Naive B cell (primary cell): ENCODE results near the gene C6orf136. TPM values are rescaled to one million over a fixed set of nuclear protein-coding genes. Genes with fewer than 3 reads are reported as not detected.
A peak's percentile ranks its signal among the peaks of the same experiment; 100 is the strongest.

ENCODE experiments used
- ATAC-seq, 2 donors: fragments of 150-1000 bp; cut with Tn5 transposase; 2 replicates each; pipeline ENCODE4 v1.10.0; 2021; ENCODE audit warnings: low read depth in 2 of 2, mild to moderate bottlenecking in 2 of 2, moderate library complexity in 2 of 2
- DNase-seq: peaks from one replicate; pipeline ENCODE4 v3.0.0; 2022
- H3K27ac Mint-ChIP-seq, 6 donors: one replicate each; pipeline ENCODE4 v1.8.0; 2020 to 2022; ENCODE audit warnings: mild to moderate bottlenecking in 6 of 6, mixed read lengths in 6 of 6, moderate library complexity in 5 of 6, inconsistent platforms in 2 of 6
- H3K27me3 Mint-ChIP-seq, 3 donors: one replicate each; pipeline ENCODE4 v1.8.0; 2021 to 2022; ENCODE audit warnings: mixed read lengths in 3 of 3, mild to moderate bottlenecking in 1 of 3
- H3K36me3 Mint-ChIP-seq, 2 donors: one replicate each; pipeline ENCODE4 v1.8.0; 2020 to 2022; ENCODE audit warnings: mixed read lengths in 2 of 2, inconsistent platforms in 1 of 2, mild to moderate bottlenecking in 1 of 2
- H3K4me1 Mint-ChIP-seq, 3 donors: one replicate each; pipeline ENCODE4 v1.8.0; 2020 to 2022; ENCODE audit warnings: mixed read lengths in 3 of 3, inconsistent platforms in 1 of 3, mild to moderate bottlenecking in 1 of 3, moderate library complexity in 1 of 3
- H3K4me3 Mint-ChIP-seq, 8 donors: one replicate each; pipeline ENCODE4 v1.8.0; 2020 to 2022; ENCODE audit warnings: mild to moderate bottlenecking in 8 of 8, mixed read lengths in 8 of 8, moderate library complexity in 8 of 8, inconsistent platforms in 2 of 8
- H3K9me3 Mint-ChIP-seq, 7 donors: one replicate each; pipeline ENCODE4 v1.8.0; 2020 to 2022; ENCODE audit warnings: mixed read lengths in 7 of 7, mild to moderate bottlenecking in 5 of 7, inconsistent platforms in 2 of 7, moderate library complexity in 1 of 7
- polyA plus RNA-seq, 6 donors: library from polyadenylated mRNA; unstranded; fragments of 300-500 nt; fragmentation: Illumina TruSeq; gene quantifications; one replicate each; pipeline ENCODE4 v1.2.3, GENCODE V29; 2021; ENCODE audit warnings: low read depth in 6 of 6

The C6orf136 gene
- polyA plus RNA-seq, 6 donors from 2014 or later, result 8.1 to 15.5 (median 12.2) TPM

DNA sequence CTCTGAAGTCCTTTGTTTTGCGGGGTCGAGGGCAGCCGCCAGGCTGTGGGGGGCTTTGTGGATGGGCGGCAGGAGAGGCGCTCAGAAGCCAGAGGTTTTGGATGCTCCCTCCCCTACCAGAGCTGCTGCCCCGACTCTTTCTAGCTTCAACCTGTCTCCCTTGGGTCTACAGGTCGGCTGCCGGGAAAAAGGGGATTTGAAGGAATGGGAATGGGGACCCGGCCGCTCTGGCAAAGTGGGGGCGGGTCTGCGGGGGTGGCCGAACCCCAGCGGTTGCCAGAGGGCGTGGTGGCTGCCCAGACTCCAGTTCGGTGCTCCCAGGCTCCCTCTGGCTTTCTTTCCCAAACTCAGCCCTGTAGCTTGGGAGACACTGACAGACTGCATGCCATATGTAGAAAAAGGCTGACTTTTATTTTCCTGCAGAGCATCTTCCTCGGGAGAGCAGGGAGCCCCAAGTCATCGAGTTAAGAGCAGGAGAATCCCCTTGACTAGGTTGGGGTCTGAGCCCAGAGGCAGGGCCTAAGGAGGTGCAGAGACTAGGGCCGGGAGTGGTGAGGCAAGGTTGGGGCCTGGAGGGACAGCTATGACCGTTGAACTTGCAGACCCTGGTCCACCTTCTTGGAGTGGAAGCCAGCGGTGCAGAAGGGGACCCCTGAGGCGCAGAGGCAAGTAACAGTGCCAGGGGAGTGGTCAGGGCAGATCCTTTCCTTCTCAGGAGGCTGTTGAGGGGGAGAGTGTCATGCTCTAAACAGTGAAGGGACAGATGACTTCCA is 40.9 kb downstream of the C6orf136 start:
- no peaks in the 10 kb centered on the region for H3K27me3 Mint-ChIP-seq

GRCh38 chr6:30688569-30688968 is 41.6 kb downstream of the C6orf136 start:
- Mint-ChIP-seq H3K27me3 (no peaks in the 10 kb centered on the region), H3K4me3 (peak overlapping the region; percentile 93 to 100 (median 98)), H3K9me3 (peaks cover 0 to 2% (median 0%) of the 10 kb centered on the region in 7 donors), H3K36me3 (peaks cover 0 to 30% of the 10 kb centered on the region in 2 donors), H3K4me1 (peaks cover 49 to 72% (median 56%) of the 10 kb centered on the region in 3 donors), H3K27ac (peak overlapping the region; percentile 73 to 98 (median 95))
- peak; percentile 57 for DNase-seq
- peak; percentile 44 to 45 for ATAC-seq

More for the DNA sequence above, 40.9 kb downstream of the C6orf136 start:
- ATAC-seq (no peak), DNase-seq (no peak)
- H3K4me1 Mint-ChIP-seq, result peaks cover 52 to 79% (median 59%) of the 10 kb centered on the region in 3 donors
- H3K27ac Mint-ChIP-seq, result peak overlapping the region; percentile 91 to 98 (median 95)
- peak overlapping the region; percentile 93 to 100 (median 98) for H3K4me3 Mint-ChIP-seq
- H3K36me3 Mint-ChIP-seq, result peaks cover 0 to 37% of the 10 kb centered on the region in 2 donors
- peaks cover 0 to 2% (median 0%) of the 10 kb centered on the region in 7 donors for H3K9me3 Mint-ChIP-seq

- peaks cover 49 to 65% (median 56%) of the 10 kb centered on the region in 3 donors for H3K4me1 Mint-ChIP-seq
- no peaks in the 10 kb centered on the region for H3K27me3 Mint-ChIP-seq
- peak overlapping the region; percentile 32 to 98 (median 95) for H3K27ac Mint-ChIP-seq
- peaks cover 0 to 2% (median 0%) of the 10 kb centered on the region in 7 donors for H3K9me3 Mint-ChIP-seq
- H3K4me3 Mint-ChIP-seq, result peak overlapping the region; percentile 93 to 100 (median 98)
- DNase-seq, result no peak
- no peak for ATAC-seq
- H3K36me3 Mint-ChIP-seq, result peaks cover 0 to 23% of the 10 kb centered on the region in 2 donors
Observed at GRCh38 chr6:30689022-30689865, 42.3 kb downstream of the C6orf136 start.

DNA sequence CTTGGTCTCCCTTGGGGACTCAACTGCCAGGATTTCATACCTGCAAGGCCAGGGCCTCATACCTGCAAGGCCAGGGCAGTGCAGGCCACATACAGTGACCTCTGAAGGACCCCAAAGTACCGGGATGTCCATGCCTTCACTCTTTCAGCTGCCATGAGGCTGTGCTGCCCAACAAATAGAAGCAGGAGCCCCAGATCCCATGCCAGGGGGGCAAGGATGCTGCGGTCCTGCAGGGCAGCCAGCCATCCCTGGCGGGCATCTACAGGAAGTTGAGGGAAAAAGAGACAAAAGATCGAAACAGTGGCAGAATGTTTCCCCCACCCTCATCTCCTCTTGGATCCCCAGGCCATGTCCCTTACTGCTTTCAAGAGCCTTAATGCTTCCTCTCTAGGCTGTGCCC is 43.1 kb downstream of the C6orf136 start:
- no peak for DNase-seq
- peaks cover 49 to 60% (median 53%) of the 10 kb centered on the region in 3 donors for H3K4me1 Mint-ChIP-seq

DNA sequence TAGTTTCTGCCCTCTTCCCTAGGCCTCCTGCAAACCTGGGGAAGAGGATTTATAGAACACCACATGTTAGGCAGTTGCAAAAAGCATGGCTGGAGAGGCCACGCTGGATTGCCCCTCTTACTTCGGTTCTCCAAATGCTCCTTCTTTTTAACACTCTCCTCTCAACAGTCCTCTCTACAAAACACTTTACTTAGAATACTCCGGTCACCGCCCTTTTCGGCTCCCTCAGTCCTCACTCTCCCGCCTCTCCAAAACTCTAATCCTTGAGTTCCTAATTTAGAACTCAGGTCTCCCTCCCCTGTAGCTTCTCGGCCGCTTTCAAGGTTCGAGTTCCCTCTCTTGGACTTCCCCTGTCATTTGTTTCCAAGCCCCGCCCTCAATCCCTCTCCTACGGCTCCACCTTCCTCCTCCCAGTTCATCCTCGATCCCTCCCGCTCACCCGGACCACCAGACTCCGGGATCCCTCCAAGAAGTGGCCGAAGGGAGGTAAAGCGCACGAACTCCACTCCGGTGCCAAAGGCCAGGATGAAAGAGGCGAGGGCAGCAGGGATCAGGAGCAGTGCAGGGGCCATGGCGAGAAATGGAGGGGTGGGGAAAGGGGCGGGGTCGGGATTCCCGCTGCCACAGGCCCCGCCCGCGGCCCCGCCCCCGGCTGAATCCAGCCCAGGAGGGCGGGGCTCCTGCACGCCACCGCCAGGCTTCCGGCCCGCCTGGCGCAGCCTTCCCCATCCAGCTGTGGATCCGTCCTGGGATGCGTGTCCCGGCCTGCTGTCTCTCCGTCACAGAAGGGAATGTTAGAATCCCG is 43.7 kb downstream of the C6orf136 start, which contains the start of gene NRM:
Gene NRM (minus strand): TSS at position 582 of the 805 bp plus-strand sequence. CDS start 10 bp downstream, at position 572.
- ATAC-seq (peak in 1 of 2 donors; percentile 6), DNase-seq (peak; percentile 53)
- H3K27me3 Mint-ChIP-seq, result no peaks in the 10 kb centered on the region
- H3K27ac Mint-ChIP-seq, result peak within 1 kb of the TSS; percentile 87 to 98 (median 90)
- peaks cover 46 to 54% (median 49%) of the 10 kb centered on the region in 3 donors for H3K4me1 Mint-ChIP-seq
- peaks cover 0 to 10% of the 10 kb centered on the region in 2 donors for H3K36me3 Mint-ChIP-seq
- peak within 1 kb of the TSS; percentile 93 to 100 (median 98) for H3K4me3 Mint-ChIP-seq
- no peaks in the 10 kb centered on the region for H3K9me3 Mint-ChIP-seq

More for the DNA sequence above, 43.1 kb downstream of the C6orf136 start:
- Mint-ChIP-seq H3K27me3 (no peaks in the 10 kb centered on the region), H3K4me3 (peak overlapping the region; percentile 93 to 100 (median 98)), H3K9me3 (peaks cover 0 to 2% (median 0%) of the 10 kb centered on the region in 7 donors), H3K36me3 (peaks cover 0 to 16% of the 10 kb centered on the region in 2 donors), H3K27ac (peak overlapping the region; percentile 32 to 98 (median 90))
- no peak for ATAC-seq

DNA sequence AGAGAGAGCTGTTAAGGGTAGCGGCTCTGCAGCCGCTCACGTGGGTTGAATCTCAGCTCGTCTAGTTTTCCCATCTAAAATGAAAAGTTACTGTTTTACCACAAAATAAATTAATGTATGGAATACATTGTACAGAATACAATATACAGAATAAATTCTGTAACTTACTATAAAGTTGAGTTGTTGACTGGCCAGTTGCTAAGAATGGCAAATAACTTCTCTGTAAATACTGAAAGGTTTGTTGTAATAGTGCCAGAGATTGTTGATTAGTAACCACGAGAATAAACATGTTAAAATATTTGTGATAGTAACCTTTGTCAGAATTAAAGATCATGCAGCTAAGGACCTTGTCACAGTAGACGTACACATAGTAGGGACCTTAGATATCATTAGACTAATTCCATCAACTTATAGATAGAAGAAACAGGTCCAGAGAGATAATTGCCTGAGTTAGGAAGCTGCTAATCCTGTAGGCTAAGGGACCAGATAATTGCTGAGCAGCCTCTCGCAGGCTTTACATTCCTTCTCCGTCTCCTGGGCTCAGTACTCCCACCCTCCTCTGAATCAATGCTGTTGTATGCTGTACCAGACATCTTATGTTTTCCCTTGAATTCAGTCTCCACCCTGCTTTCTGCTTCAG is 44.4 kb downstream of the C6orf136 start:
- H3K36me3 Mint-ChIP-seq, result peaks cover 0 to 3% of the 10 kb centered on the region in 2 donors
- H3K27me3 Mint-ChIP-seq, result no peaks in the 10 kb centered on the region
- peaks cover 45 to 49% (median 46%) of the 10 kb centered on the region in 3 donors for H3K4me1 Mint-ChIP-seq
- no peaks in the 10 kb centered on the region for H3K9me3 Mint-ChIP-seq
- peak overlapping the region; percentile 90 to 100 (median 96) for H3K4me3 Mint-ChIP-seq
- DNase-seq, result no peak
- no peak for ATAC-seq
- H3K27ac Mint-ChIP-seq, result peak overlapping the region in 5 of 6 donors; percentile 29 to 95 (median 72)

GRCh38 chr6:30696432-30696831 is 49.5 kb downstream of the C6orf136 start:
- no peaks in the 10 kb centered on the region for H3K9me3 Mint-ChIP-seq
- DNase-seq (no peak), ATAC-seq (no peak)
- peak overlapping the region in 1 of 6 donors; percentile 44 for H3K27ac Mint-ChIP-seq
- H3K36me3 Mint-ChIP-seq, result no peaks in the 10 kb centered on the region
- peaks cover 5 to 8% (median 8%) of the 10 kb centered on the region in 3 donors for H3K4me1 Mint-ChIP-seq
- no peak overlapping the region for H3K4me3 Mint-ChIP-seq
- H3K27me3 Mint-ChIP-seq, result no peaks in the 10 kb centered on the region

DNA sequence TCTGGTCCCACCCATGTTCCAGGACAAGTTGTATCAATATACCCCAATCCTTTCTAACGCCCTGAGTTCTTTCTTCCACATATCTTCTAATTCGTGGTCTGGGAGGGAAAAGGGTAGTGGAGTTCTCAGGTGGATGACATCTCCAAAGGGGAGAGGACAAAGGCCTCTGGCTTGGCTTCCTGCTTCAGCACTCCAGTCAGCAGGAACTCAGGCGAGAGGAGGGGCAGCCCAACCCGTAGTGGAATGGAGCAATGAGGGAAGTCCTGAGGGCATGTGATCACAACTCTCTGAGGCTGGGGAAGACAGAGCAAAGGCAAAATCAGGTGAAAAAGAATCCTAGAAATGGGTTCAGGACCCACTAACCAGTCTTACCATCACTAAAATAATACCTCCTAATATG is 53.4 kb downstream of the C6orf136 start:
- no peak overlapping the region for H3K4me3 Mint-ChIP-seq
- H3K36me3 Mint-ChIP-seq, result peaks cover 11 to 31% of the 10 kb centered on the region in 2 donors
- H3K27me3 Mint-ChIP-seq, result no peaks in the 10 kb centered on the region
- no peak overlapping the region for H3K27ac Mint-ChIP-seq
- ATAC-seq (no peak), DNase-seq (no peak)
- no peaks in the 10 kb centered on the region for H3K9me3 Mint-ChIP-seq
- peaks cover 6 to 11% (median 9%) of the 10 kb centered on the region in 3 donors for H3K4me1 Mint-ChIP-seq

Other genes with a start within 250 kb of the C6orf136 start
- 1,000 to 10,000 TPM; 2,024 to 3,192 (median 2,301) TPM for gene HLA-E, start 157.6 kb upstream of the C6orf136 start, polyA plus RNA-seq
- gene GNL1, start 90.6 kb upstream of the C6orf136 start, polyA plus RNA-seq, result 10 to 100 TPM; 23.8 to 47.4 (median 36.8) TPM
- 10 to 100 TPM in 4 of 6 donors, 1 to 10 TPM in 2; 8.1 to 14.2 (median 11.2) TPM for gene PRR3, start 89.8 kb upstream of the C6orf136 start, polyA plus RNA-seq
- 10 to 100 TPM; 11.5 to 31.0 (median 19.3) TPM for gene ABCF1, start 75.7 kb upstream of the C6orf136 start, polyA plus RNA-seq
- gene PPP1R10, start 29.9 kb upstream of the C6orf136 start, polyA plus RNA-seq, result 10 to 100 TPM in 5 of 6 donors, 1 to 10 TPM in 1; 7.8 to 27.9 (median 25.9) TPM
- gene MRPS18B, start 29.3 kb upstream of the C6orf136 start, polyA plus RNA-seq, result 100 to 1,000 TPM; 101 to 221 (median 142) TPM
- 1 to 10 TPM in 5 of 6 donors, under 1 TPM in 1; 0.79 to 4.1 (median 2.0) TPM for gene ATAT1, start 20.3 kb upstream of the C6orf136 start, polyA plus RNA-seq
- gene DHX16, start 25.9 kb downstream of the C6orf136 start, polyA plus RNA-seq, result 10 to 100 TPM in 5 of 6 donors, 1 to 10 TPM in 1; 4.2 to 27.0 (median 16.1) TPM
- gene PPP1R18, start 39.5 kb downstream of the C6orf136 start, polyA plus RNA-seq, result 100 to 1,000 TPM in 1 of 6 donors, 10 to 100 TPM in 5; 70.3 to 103 (median 82.6) TPM
- 10 to 100 TPM; 37.3 to 72.1 (median 45.4) TPM for gene NRM, start 43.9 kb downstream of the C6orf136 start, polyA plus RNA-seq
- 1 to 10 TPM; 2.0 to 8.3 (median 3.5) TPM for gene MDC1, start 70.1 kb downstream of the C6orf136 start, polyA plus RNA-seq
- 100 to 1,000 TPM in 1 of 6 donors, 10 to 100 TPM in 5; 37.9 to 104 (median 73.3) TPM for gene TUBB, start 73.2 kb downstream of the C6orf136 start, polyA plus RNA-seq
- 10 to 100 TPM; 43.5 to 65.2 (median 52.4) TPM for gene FLOT1, start 95.6 kb downstream of the C6orf136 start, polyA plus RNA-seq
- under 1 TPM in 1 of 6 donors, not detected in 5; 0.31 TPM for gene IER3, start 97.4 kb downstream of the C6orf136 start, polyA plus RNA-seq
- 1 to 10 TPM; 3.6 to 8.0 (median 4.4) TPM for gene DDR1, start 237.4 kb downstream of the C6orf136 start, polyA plus RNA-seq